H9 (cell line): ENCODE measurements around the gene CPE. TPM values are rescaled to one million over a fixed set of nuclear protein-coding genes. Genes with fewer than 3 reads are reported as not detected.

Experiments
- DNase-seq: peaks from one replicate; pipeline ENCODE4 v3.0.0-alpha.2; 2017
- H2AFZ ChIP-seq: one replicate; pipeline ENCODE4 v1.6.1; 2013; ENCODE audit warnings: mild to moderate bottlenecking, low read length, control low read depth, moderate library complexity
- H2AK5ac ChIP-seq: 2 replicates; pipeline ENCODE4 v1.6.1; 2013; ENCODE audit warnings: low read length, control low read depth, mixed read lengths; ENCODE audit not compliant: insufficient read length
- H2BK120ac ChIP-seq: one replicate; pipeline ENCODE4 v1.6.1; 2013; ENCODE audit warnings: low read depth, mild to moderate bottlenecking, low read length, control low read depth, inconsistent platforms; ENCODE audit not compliant: poor library complexity, severe bottlenecking
- H2BK12ac ChIP-seq: 2 replicates; pipeline ENCODE4 v1.6.1; 2013; ENCODE audit warnings: low read length, control low read depth, mixed read lengths, low read depth; ENCODE audit not compliant: insufficient read length
- H2BK15ac ChIP-seq: 2 replicates; pipeline ENCODE4 v1.6.1; 2013; ENCODE audit warnings: low read depth, low read length, control low read depth
- H2BK20ac ChIP-seq: one replicate; pipeline ENCODE4 v1.6.1; 2013; ENCODE audit warnings: low read depth, mild to moderate bottlenecking, low read length, control low read depth, inconsistent platforms; ENCODE audit not compliant: poor library complexity, severe bottlenecking
- H2BK5ac ChIP-seq: 2 replicates; pipeline ENCODE4 v1.6.1; 2013; ENCODE audit warnings: low read length, control low read depth, mixed read lengths; ENCODE audit not compliant: insufficient read length
- H3K14ac ChIP-seq: 2 replicates; pipeline ENCODE4 v1.6.1; 2013; ENCODE audit warnings: low read length, control low read depth; ENCODE audit not compliant: insufficient read depth
- H3K18ac ChIP-seq: 2 replicates; pipeline ENCODE4 v1.6.1; 2013; ENCODE audit warnings: low read depth, mild to moderate bottlenecking, mixed read lengths, low read length, control low read depth; ENCODE audit not compliant: insufficient read length
- H3K23ac ChIP-seq: 2 replicates; pipeline ENCODE4 v1.6.1; 2013; ENCODE audit warnings: low read length, control low read depth, mixed read lengths, low read depth; ENCODE audit not compliant: insufficient read length
- H3K23me2 ChIP-seq: 2 replicates; pipeline ENCODE4 v1.6.1; 2013; ENCODE audit warnings: low read depth, mild to moderate bottlenecking, mixed read lengths, low read length, control low read depth; ENCODE audit not compliant: insufficient read length, poor library complexity, severe bottlenecking
- H3K27ac ChIP-seq: 2 replicates; pipeline ENCODE4 v1.5.1; 2013; ENCODE audit warnings: low read length, control low read depth, mixed read lengths, low read depth; ENCODE audit not compliant: insufficient read length
- H3K27me3 ChIP-seq: 2 replicates; pipeline ENCODE4 v1.6.1; 2013; ENCODE audit warnings: low read length, control low read depth, inconsistent platforms; ENCODE audit not compliant: insufficient read depth
- H3K4ac ChIP-seq: 2 replicates; pipeline ENCODE4 v1.6.1; 2013; ENCODE audit warnings: low read depth, mild to moderate bottlenecking, control low read depth, inconsistent platforms, low read length, moderate library complexity
- H3K4me1 ChIP-seq: 2 replicates; pipeline ENCODE4 v1.6.1; 2013; ENCODE audit warnings: low read length, control low read depth, inconsistent platforms; ENCODE audit not compliant: insufficient read depth
- H3K4me2 ChIP-seq: 2 replicates; pipeline ENCODE4 v1.6.1; 2013; ENCODE audit warnings: low read length, control low read depth, mixed read lengths; ENCODE audit not compliant: insufficient read length, insufficient read depth
- H3K56ac ChIP-seq: 2 replicates; pipeline ENCODE4 v1.6.1; 2013; ENCODE audit warnings: low read depth, mild to moderate bottlenecking, mixed read lengths, low read length, control low read depth; ENCODE audit not compliant: insufficient read length
- H3K79me1 ChIP-seq: 2 replicates; pipeline ENCODE4 v1.6.1; 2013; ENCODE audit warnings: low read depth, mild to moderate bottlenecking, moderate library complexity, low read length, control low read depth, inconsistent platforms; ENCODE audit not compliant: insufficient read depth, poor library complexity, severe bottlenecking
- H3K79me2 ChIP-seq: 2 replicates; pipeline ENCODE4 v1.6.1; 2013; ENCODE audit warnings: low read length, control low read depth, inconsistent platforms; ENCODE audit not compliant: insufficient read depth
- H3K9ac ChIP-seq: 2 replicates; pipeline ENCODE4 v1.6.1; 2013; ENCODE audit warnings: low read length, control low read depth, mixed read lengths; ENCODE audit not compliant: insufficient read length; ENCODE audit errors: extremely low read depth
- H3K9me3 ChIP-seq: one replicate; pipeline ENCODE4 v1.6.1; 2013; ENCODE audit warnings: low read depth, low read length, inconsistent platforms; ENCODE audit not compliant: control insufficient read depth
- H3T11ph ChIP-seq: one replicate; pipeline ENCODE4 v1.6.1; 2013; ENCODE audit warnings: mild to moderate bottlenecking, low read length, control low read depth, inconsistent platforms
- H4K20me1 ChIP-seq: one replicate; pipeline ENCODE4 v1.6.1; 2013; ENCODE audit not compliant: control insufficient read depth, insufficient read length, insufficient read depth
- H4K5ac ChIP-seq: 2 replicates; pipeline ENCODE4 v1.6.1; 2013; ENCODE audit warnings: low read depth, mild to moderate bottlenecking, mixed read lengths, low read length, control low read depth; ENCODE audit not compliant: insufficient read length
- H4K8ac ChIP-seq: replicated peaks from 2 replicates; pipeline ENCODE4 v1.6.1; 2013; ENCODE audit warnings: low read length, control low read depth, mixed read lengths, low read depth; ENCODE audit not compliant: insufficient read length
- H4K91ac ChIP-seq: 2 replicates; pipeline ENCODE4 v1.6.1; 2013; ENCODE audit warnings: low read depth, mild to moderate bottlenecking, moderate library complexity, mixed read lengths, low read length, control low read depth; ENCODE audit not compliant: insufficient read length
- H3K27ac Mint-ChIP-seq, 3 experiments: 2 replicates in 2 of 3; 3 replicates in 1 of 3; pipeline ENCODE4 v1.8.0; 2020 to 2021; ENCODE audit warnings: mixed read lengths in 3 of 3, mild to moderate bottlenecking in 1 of 3, moderate library complexity in 1 of 3
- H3K27me3 Mint-ChIP-seq: 2 replicates; pipeline ENCODE4 v1.8.0; 2021; ENCODE audit warnings: low read depth, mild to moderate bottlenecking, moderate library complexity, mixed read lengths
- H3K36me3 Mint-ChIP-seq, 3 experiments: 2 replicates in 2 of 3; 3 replicates in 1 of 3; pipeline ENCODE4 v1.8.0; 2020 to 2021; ENCODE audit warnings: low read depth in 3 of 3, mixed read lengths in 3 of 3; ENCODE audit not compliant: insufficient read depth in 1 of 3
- H3K4me1 Mint-ChIP-seq, 2 experiments: 2 replicates each; pipeline ENCODE4 v1.8.0; 2020; ENCODE audit warnings: mixed read lengths in 2 of 2
- H3K4me3 Mint-ChIP-seq, 2 experiments: 2 replicates in 1 of 2; 3 replicates in 1 of 2; pipeline ENCODE4 v1.8.0; 2020 to 2021; ENCODE audit warnings: mild to moderate bottlenecking in 2 of 2, mixed read lengths in 2 of 2, moderate library complexity in 1 of 2
- H3K9me3 Mint-ChIP-seq, 2 experiments: 2 replicates in 1 of 2; 3 replicates in 1 of 2; pipeline ENCODE4 v1.8.0; 2020; ENCODE audit warnings: mild to moderate bottlenecking in 2 of 2, mixed read lengths in 2 of 2, moderate library complexity in 1 of 2
- CTCF ChIP-seq: fragments of 200-600 bp; sonication (generic); conservative IDR thresholded peaks from 3 replicates; pipeline ENCODE4 v1.8.0; 2021; ENCODE audit warnings: antibody characterized with exemption, mild to moderate bottlenecking
- WGBS: extraction: QIAGEN DNeasy Blood & Tissue Kit; methylation state at CpG from one replicate; pipeline ENCODE4 v1.1.7; 2013; ENCODE audit warnings: missing lambda C conversion rate, low lambda C conversion rate, mixed read lengths; ENCODE audit not compliant: insufficient read length; ENCODE audit errors: extremely low coverage; 5-methylcytosine and 5-hydroxymethylcytosine counted together
- total RNA-seq: library from RNA; stranded (reverse); gene quantifications from 2 replicates; pipeline ENCODE4 v1.2.1, GENCODE V29; 2021

CPE gene
- total RNA-seq, 1 experiment from 2014 or later: 10.0 TPM

GRCh38 chr4:165457793-165458192, 79.0 kb downstream of the CPE start:
- WGBS: no CpG with 5 or more reads among the region's 2 CpGs

More at GRCh38 chr4:165457793-165458192, 79.0 kb downstream of the CPE start:
- H4K91ac ChIP-seq: no peak overlapping the region
- H3K56ac ChIP-seq: no peak overlapping the region
- no peak for DNase-seq
- no peaks in the 10 kb centered on the region for H3K9me3 ChIP-seq
- H3K4me2 ChIP-seq: no peak overlapping the region
- H3K79me2 ChIP-seq: no peaks in the 10 kb centered on the region
- H4K20me1 ChIP-seq: no peaks in the 10 kb centered on the region
- no peak overlapping the region for H2BK20ac ChIP-seq
- Mint-ChIP-seq H3K36me3 (no peaks in the 10 kb centered on the region), H3K4me1 (peaks cover 7 to 8% of the 10 kb centered on the region in 2 experiments), H3K27ac (0 out of 7 replicates have a peak overlapping the region, but pooled peaks of 1 of the 3 experiments have one; percentile 1), H3K9me3 (no peaks in the 10 kb centered on the region; a peak in 1 of 5 replicates), H3K27me3 (no peaks in the 10 kb centered on the region), H3K4me3 (peak overlapping the region in 1 of 2 experiments; percentile 1; a peak in 1 of 5 replicates)
- H2BK15ac ChIP-seq: no peak overlapping the region
- no peak overlapping the region for H3K23ac ChIP-seq
- no peaks in the 10 kb centered on the region for H3K27me3 ChIP-seq
- no peak overlapping the region for H3K9ac ChIP-seq
- no peak overlapping the region for H2BK12ac ChIP-seq
- H4K5ac ChIP-seq: no peak overlapping the region
- TF ChIP-seq CTCF: no peak
- H4K8ac ChIP-seq: no peak overlapping the region
- no peak overlapping the region for H2BK120ac ChIP-seq
- no peaks in the 10 kb centered on the region for H3K23me2 ChIP-seq
- H2AK5ac ChIP-seq: no peak overlapping the region
- H3K4me1 ChIP-seq: no peaks in the 10 kb centered on the region; the same call in 1 of the 2 replicates
- no peak overlapping the region for H3K27ac ChIP-seq
- no peak overlapping the region for H2BK5ac ChIP-seq
- H3K4ac ChIP-seq: no peak overlapping the region
- H3K18ac ChIP-seq: no peak overlapping the region
- no peaks in the 10 kb centered on the region for H3K79me1 ChIP-seq
- no peak overlapping the region for H3T11ph ChIP-seq
- H3K14ac ChIP-seq: no peak overlapping the region
- no peak overlapping the region for H2AFZ ChIP-seq
